Hepatocyte (in vitro differentiated cells): ENCODE measurements around the gene NTSR1. TPM values are rescaled to one million over a fixed set of nuclear protein-coding genes. Genes with fewer than 3 reads are reported as not detected.

Experiments used
- DNase-seq: peaks from one replicate; pipeline ENCODE4 v3.0.0-alpha.2; 2016; ENCODE audit warnings: low spot score
- H2AFZ ChIP-seq: fragments of 200-600 bp; sonication (generic); 2 replicates; pipeline ENCODE4 v1.6.0; 2016; ENCODE audit warnings: antibody characterized with exemption, mild to moderate bottlenecking
- H3K27ac ChIP-seq: fragments of 200-600 bp; sonication (generic); 2 replicates; pipeline ENCODE4 v1.5.1; 2016; ENCODE audit warnings: mild to moderate bottlenecking
- H3K27me3 ChIP-seq: fragments of 200-600 bp; sonication (generic); 2 replicates; pipeline ENCODE4 v1.6.1; 2016
- H3K36me3 ChIP-seq: fragments of 200-600 bp; sonication (generic); replicated peaks from 2 replicates; pipeline ENCODE4 v1.5.1; 2016; ENCODE audit warnings: low read depth; ENCODE audit not compliant: insufficient read depth
- H3K4me1 ChIP-seq: fragments of 200-600 bp; sonication (generic); 2 replicates; pipeline ENCODE4 v1.5.1; 2016; ENCODE audit warnings: mild to moderate bottlenecking, moderate library complexity; ENCODE audit not compliant: insufficient read depth
- H3K4me2 ChIP-seq: fragments of 200-600 bp; sonication (generic); 2 replicates; pipeline ENCODE4 v1.6.0; 2016
- H3K4me3 ChIP-seq: fragments of 200-600 bp; sonication (generic); 2 replicates; pipeline ENCODE4 v1.5.1; 2016; ENCODE audit warnings: mild to moderate bottlenecking
- H3K79me2 ChIP-seq: fragments of 200-600 bp; sonication (generic); 2 replicates; pipeline ENCODE4 v1.6.0; 2017; ENCODE audit warnings: mild to moderate bottlenecking
- H3K9me2 ChIP-seq: fragments of 200-600 bp; sonication (generic); replicated peaks from 2 replicates; pipeline ENCODE4 v1.6.0; 2017; ENCODE audit warnings: mild to moderate bottlenecking; ENCODE audit not compliant: insufficient read depth
- H3K9me3 ChIP-seq: fragments of 200-600 bp; sonication (generic); 2 replicates; pipeline ENCODE4 v1.5.1; 2016; ENCODE audit warnings: low read depth, mild to moderate bottlenecking
- H4K20me1 ChIP-seq: fragments of 200-600 bp; sonication (generic); 2 replicates; pipeline ENCODE4 v1.6.0; 2016; ENCODE audit warnings: mild to moderate bottlenecking; ENCODE audit not compliant: insufficient read depth, poor library complexity, severe bottlenecking
- CTCF ChIP-seq: fragments of 200-600 bp; sonication (generic); IDR thresholded peaks from 2 replicates; pipeline ENCODE4 v1.5.1; 2016; ENCODE audit warnings: antibody characterized with exemption, mild to moderate bottlenecking; ENCODE audit not compliant: poor library complexity
- EZH2 ChIP-seq: fragments of 200-600 bp; sonication (generic); IDR thresholded peaks from 2 replicates; pipeline ENCODE4 v1.6.1; 2016; ENCODE audit warnings: antibody characterized with exemption, mild to moderate bottlenecking, borderline replicate concordance
- EZH2phosphoT487 ChIP-seq: fragments of 200-600 bp; sonication (generic); IDR thresholded peaks from one replicate; pipeline ENCODE4 v1.6.1; 2018; ENCODE audit warnings: antibody characterized with exemption, mild to moderate bottlenecking, low read depth, moderate library complexity; ENCODE audit not compliant: unreplicated experiment, severe bottlenecking
- WGBS: methylation state at CpG from one replicate; pipeline ENCODE4 v1.1.6; 2016; ENCODE audit warnings: low lambda C conversion rate; ENCODE audit errors: missing lambda C conversion rate; 5-methylcytosine and 5-hydroxymethylcytosine counted together
- polyA plus RNA-seq: library from polyadenylated mRNA; unstranded; fragments of >200 nt; fragmentation: Nextera tagmentation; extraction: Ambion mirVana; gene quantifications from 2 replicates; pipeline ENCODE4 v1.2.1, GENCODE V29; 2016
- total RNA-seq: library from RNA; depleted of rRNA; stranded (reverse); fragments of >200 nt; gene quantifications from 2 replicates; pipeline ENCODE4 v1.2.3, GENCODE V29; 2014

Gene NTSR1
- total and polyA plus RNA-seq, 2 experiments from 2014 or later, result 0.37 TPM; not detected in 1

GRCh38 chr20:62742550-62742949 lies 33.9 kb downstream of the NTSR1 start:
- DNase-seq, result no peak
- no peaks in the 10 kb centered on the region for H3K36me3 ChIP-seq
- 92% methylated on average over 6 of the region's 6 CpGs for WGBS
- H2AFZ ChIP-seq, result no peak overlapping the region
- H3K9me2 ChIP-seq, result no peaks in the 10 kb centered on the region
- no peaks in the 10 kb centered on the region for H3K79me2 ChIP-seq
- TF ChIP-seq EZH2phosphoT487 (no peak), EZH2 (no peak)
- no peak overlapping the region for H3K27ac ChIP-seq
- H3K4me1 ChIP-seq, result no peaks in the 10 kb centered on the region
- no peaks in the 10 kb centered on the region for H3K9me3 ChIP-seq
- no peak overlapping the region for H3K4me2 ChIP-seq
- H3K27me3 ChIP-seq, result no peaks in the 10 kb centered on the region
- H3K4me3 ChIP-seq, result no peak overlapping the region
- no peaks in the 10 kb centered on the region for H4K20me1 ChIP-seq

GRCh38 chr20:62742979-62743776 lies 34.5 kb downstream of the NTSR1 start:
- Histone ChIP-seq H3K4me2 (no peak overlapping the region), H3K4me3 (no peak overlapping the region), H3K9me2 (no peaks in the 10 kb centered on the region), H3K27me3 (no peaks in the 10 kb centered on the region), H4K20me1 (no peaks in the 10 kb centered on the region), H3K79me2 (no peaks in the 10 kb centered on the region), H2AFZ (no peak overlapping the region), H3K9me3 (no peaks in the 10 kb centered on the region), H3K27ac (no peak overlapping the region), H3K36me3 (no peaks in the 10 kb centered on the region), H3K4me1 (no peaks in the 10 kb centered on the region)
- no peak for DNase-seq
- WGBS, result 90% methylated on average over 20 of the region's 21 CpGs
- no peak for TF ChIP-seq EZH2
- no peak for TF ChIP-seq CTCF
- TF ChIP-seq EZH2phosphoT487, result no peak

GRCh38 chr20:62743777-62744317 lies 35.2 kb downstream of the NTSR1 start:
- Histone ChIP-seq H3K4me3 (no peak overlapping the region), H2AFZ (no peak overlapping the region), H3K36me3 (no peaks in the 10 kb centered on the region), H4K20me1 (no peaks in the 10 kb centered on the region), H3K9me3 (no peaks in the 10 kb centered on the region), H3K27ac (no peak overlapping the region), H3K27me3 (no peaks in the 10 kb centered on the region), H3K4me2 (no peak overlapping the region), H3K79me2 (no peaks in the 10 kb centered on the region), H3K9me2 (no peaks in the 10 kb centered on the region), H3K4me1 (no peaks in the 10 kb centered on the region)
- TF ChIP-seq EZH2phosphoT487, result no peak
- TF ChIP-seq CTCF, result no peak
- TF ChIP-seq EZH2, result no peak
- 83% methylated on average over 20 of the region's 20 CpGs for WGBS
- no peak for DNase-seq

GRCh38 chr20:62744741-62745191 lies 36.1 kb downstream of the NTSR1 start:
- no peak overlapping the region for H3K4me2 ChIP-seq
- H3K27ac ChIP-seq, result no peak overlapping the region
- H3K79me2 ChIP-seq, result no peaks in the 10 kb centered on the region
- no peaks in the 10 kb centered on the region for H3K9me2 ChIP-seq
- no peaks in the 10 kb centered on the region for H3K9me3 ChIP-seq
- H3K4me1 ChIP-seq, result no peaks in the 10 kb centered on the region
- WGBS, result 75% methylated on average over 6 of the region's 6 CpGs
- no peaks in the 10 kb centered on the region for H3K27me3 ChIP-seq
- H2AFZ ChIP-seq, result no peak overlapping the region
- no peaks in the 10 kb centered on the region for H3K36me3 ChIP-seq
- no peaks in the 10 kb centered on the region for H4K20me1 ChIP-seq
- no peak for DNase-seq
- TF ChIP-seq EZH2 (no peak), EZH2phosphoT487 (no peak), CTCF (no peak)
- H3K4me3 ChIP-seq, result no peak overlapping the region
